GM21825 (cell line): ENCODE measurements around the gene MS4A2.
"Not testable (repeated sequence)": the region's sequence is repeated elsewhere in the genome, so short reads cannot be mapped to it uniquely, and the experiment has no call there.

Experiments
- ATAC-seq: cut with Tn5 transposase; IDR thresholded peaks from one replicate; pipeline ENCODE4 v1.9.1; 2021; ENCODE audit warnings: mild to moderate bottlenecking, moderate library complexity; ENCODE audit not compliant: unreplicated experiment

MS4A2 gene

DNA sequence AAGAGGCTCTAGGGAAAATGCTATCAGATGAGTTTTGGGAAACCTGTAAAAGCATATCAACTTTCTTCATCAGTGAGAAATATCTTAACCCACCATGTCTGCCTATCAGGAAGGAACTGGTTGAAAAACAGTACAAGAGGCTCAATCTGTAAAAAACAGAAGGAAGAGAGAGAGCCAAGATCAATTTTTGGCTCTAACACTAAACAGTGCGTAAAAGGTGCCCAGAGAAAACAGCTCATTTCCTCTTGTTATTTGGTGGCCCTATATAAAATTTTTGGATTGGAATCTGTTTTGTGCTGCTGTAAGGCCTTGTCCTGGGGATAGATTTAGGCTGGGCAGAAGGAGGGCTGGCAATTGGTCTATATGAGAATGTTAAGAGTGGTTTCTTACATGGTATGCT, 12.1 kb downstream of the MS4A2 start:
- ATAC-seq = no peak

- ATAC-seq = not testable (repeated sequence)
Measured at GRCh38 chr11:60101368-60101767, 12.9 kb downstream of the MS4A2 start.

DNA sequence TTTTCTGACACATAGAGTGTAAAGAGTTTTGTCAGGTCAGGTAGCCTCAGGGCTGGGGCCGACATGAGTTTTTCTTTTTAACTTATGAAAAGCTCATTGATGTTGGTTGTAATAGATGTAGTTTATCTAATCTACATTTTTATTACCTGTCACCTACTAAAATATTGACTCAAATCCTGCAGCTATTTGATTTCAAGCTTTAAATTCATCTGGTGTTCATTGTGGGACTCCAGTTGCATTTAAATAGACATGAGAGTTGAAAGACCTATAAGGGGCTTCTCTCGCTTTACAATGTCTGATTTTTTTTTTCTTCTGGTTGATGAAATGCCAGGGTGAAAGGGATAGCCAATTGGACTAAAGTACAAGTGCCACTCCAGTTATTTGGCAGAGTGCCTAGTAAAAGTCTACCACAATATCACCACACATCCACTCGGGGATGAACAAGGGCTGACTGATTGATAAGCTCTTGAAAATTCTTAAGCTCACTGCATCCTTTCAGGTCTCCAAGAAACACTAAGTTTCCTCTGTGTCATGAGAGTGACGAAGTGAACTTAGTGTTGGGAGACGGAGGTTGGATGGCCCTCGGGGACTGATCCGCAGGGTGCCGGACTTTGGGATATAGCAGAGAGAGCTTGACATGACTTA, 16.1 kb downstream of the MS4A2 start:
- ATAC-seq = not testable (repeated sequence)

- not testable (repeated sequence) for ATAC-seq
Measured at GRCh38 chr11:60108631-60109030, 20.2 kb downstream of the MS4A2 start.

DNA sequence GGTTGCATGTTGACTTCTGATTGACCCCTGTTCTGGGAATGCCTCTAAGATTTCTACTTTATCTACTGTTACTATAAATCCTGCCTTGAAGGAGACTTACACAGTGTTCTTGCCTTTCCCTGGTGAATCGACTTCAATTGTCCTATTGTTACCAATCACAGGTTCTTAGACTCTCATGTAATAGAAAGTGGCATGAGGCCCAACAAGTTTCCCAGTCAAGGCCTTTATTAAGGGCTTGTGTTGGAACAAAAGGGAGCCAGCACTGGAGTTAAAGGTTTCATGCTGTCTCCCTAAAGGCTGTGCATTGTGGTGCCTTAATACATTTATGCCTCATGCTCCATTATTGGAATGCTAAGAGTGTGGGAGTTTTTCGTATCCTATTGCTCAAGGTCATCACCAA, 23.3 kb downstream of the MS4A2 start:
- ATAC-seq = no peak

DNA sequence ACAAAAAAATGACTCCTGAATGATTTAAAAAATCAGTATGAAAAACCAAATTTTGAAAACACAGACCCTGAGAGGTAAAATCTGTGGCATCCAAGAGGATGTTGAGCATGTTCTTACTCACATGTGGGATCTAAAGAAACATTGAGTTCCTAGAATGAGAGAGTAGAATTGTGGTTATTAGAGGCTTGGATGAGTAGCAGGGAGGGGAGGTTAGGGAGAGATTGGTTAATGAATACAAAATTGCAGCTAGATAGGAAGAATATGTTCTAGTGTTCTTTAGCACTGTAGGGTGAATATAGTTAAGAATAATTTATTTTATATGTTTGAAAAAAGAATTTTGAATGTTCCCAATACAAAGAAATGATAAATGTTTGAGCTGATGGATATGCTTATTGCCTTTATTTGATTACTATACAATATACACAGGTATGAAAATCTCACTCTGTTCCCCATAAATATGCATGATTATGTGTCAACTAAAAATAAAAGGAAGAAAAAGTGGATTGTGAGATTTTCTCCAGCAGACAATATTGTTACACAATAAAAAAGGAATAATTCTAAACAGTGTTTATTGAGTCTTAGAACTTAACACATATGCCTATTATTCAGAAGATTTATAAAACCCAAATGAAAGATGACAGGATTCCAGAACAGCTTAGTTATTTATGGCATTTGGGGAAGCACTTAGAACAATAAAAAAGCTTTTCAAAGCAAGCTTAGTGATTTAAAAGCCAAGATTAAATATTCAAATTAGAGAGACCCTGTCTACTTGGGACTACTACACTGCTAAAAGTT, 28.7 kb downstream of the MS4A2 start:
- ATAC-seq = no peak

- ATAC-seq = no peak
Measured at GRCh38 chr11:60118338-60118737, 29.9 kb downstream of the MS4A2 start.

DNA sequence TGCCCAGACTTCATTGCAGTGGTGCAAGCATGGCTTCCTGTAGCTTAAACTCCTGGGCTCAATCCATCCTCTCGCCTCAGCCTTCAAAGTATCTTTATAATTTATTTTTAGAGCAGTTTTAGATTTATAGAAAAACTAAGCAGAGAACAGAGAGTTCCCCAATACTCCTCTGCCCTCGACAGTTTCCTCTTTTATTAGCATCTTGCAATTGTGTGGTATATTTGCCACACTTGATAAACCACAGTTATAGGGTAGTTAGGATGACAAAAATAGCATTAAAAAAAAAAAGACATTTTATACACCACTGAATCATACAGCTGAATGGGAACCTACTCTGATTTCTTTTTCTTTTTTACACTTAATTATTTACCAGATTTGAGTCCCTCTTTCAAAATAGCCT, 31.2 kb downstream of the MS4A2 start:
- ATAC-seq = no peak

GRCh38 chr11:60121264-60121663, 32.8 kb downstream of the MS4A2 start:
- ATAC-seq = no peak

DNA sequence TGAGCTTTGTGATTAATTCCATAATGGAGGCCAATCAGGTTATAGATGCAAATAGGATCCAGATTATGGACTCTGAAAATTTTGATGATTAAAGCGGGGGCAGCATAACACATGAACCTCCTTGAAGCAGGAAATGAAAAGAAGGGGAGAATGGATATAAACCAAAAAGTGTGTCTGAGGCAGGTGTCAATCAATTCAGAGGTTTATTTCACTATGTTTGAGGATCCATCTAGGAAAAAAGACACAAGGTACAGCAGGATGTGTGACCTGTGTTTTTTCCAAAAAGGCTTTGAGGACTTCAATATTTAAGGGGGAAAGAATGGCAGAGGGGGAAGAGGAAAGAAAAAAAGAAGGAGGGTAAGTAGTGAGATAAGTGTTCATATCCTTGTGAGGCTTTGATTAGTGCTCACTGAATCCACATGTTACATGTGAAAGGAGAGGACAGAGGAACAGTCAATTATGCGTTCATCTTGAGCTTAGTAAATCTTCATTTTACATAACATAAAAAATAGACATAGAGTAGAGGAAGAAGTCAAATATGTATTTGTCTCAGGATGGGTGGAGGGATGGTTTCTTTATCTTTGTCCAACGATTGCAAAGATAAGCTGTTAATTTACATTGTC, 34.1 kb downstream of the MS4A2 start:
- ATAC-seq = no peak

DNA sequence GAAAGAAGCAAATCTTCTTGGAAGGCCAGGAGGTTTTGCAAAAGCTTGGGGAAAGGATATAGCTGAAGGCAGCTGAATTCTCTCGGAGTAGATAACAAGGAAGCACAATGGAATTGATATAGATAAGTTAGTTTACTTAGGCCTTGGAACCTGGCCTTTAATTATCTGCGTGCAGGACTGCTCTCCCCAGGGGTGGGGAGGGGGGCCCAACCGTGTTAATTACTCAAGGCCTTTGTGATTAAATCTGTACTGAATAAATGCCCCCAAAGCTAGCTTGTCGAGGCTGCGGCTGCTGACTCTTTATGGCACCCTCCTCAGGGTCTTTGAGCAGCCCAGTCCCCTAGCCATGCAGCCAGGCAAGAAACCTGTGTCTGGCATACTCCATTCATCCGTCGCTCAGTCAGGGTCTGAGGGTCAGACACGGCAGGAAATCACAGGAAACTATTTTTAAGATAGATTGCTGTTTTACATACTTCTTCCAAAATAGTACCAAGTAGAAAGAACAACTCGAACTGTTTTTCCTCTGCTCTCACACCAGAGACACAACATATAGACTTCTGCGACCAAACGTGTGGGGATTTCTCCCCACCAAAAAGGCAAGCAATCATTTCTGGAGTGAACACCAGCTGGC, 36.5 kb downstream of the MS4A2 start:
- ATAC-seq = no peak

- no peak for ATAC-seq
Measured at GRCh38 chr11:60125956-60126585, 37.6 kb downstream of the MS4A2 start.

- ATAC-seq = no peak
Measured at GRCh38 chr11:60127311-60127811, 38.9 kb downstream of the MS4A2 start.

- no peak for ATAC-seq
Measured at GRCh38 chr11:60128376-60128775, 39.9 kb downstream of the MS4A2 start.

DNA sequence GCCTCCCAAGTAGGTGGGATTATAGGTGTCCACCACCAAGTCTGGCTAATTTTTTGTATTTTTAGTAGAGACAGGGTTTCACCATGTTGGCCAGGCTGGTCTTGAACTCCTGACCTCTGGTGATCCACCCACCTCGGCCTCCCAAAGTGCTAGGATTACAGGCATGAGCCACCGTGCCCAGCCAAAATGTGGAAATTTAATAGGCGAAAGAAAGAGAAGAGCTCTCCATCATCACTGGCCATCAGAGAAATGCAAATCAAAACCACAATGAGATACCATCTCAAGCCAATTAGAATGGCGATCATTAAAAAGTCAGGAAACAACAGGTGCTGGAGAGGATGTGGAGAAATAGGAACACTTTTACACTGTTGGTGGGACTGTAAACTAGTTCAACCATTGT, 40.4 kb downstream of the MS4A2 start:
- ATAC-seq = not testable (repeated sequence)

- ATAC-seq = no peak
Measured at GRCh38 chr11:60129853-60130252, 41.4 kb downstream of the MS4A2 start.

GRCh38 chr11:60130496-60130895, 42.0 kb downstream of the MS4A2 start:
- no peak for ATAC-seq

DNA sequence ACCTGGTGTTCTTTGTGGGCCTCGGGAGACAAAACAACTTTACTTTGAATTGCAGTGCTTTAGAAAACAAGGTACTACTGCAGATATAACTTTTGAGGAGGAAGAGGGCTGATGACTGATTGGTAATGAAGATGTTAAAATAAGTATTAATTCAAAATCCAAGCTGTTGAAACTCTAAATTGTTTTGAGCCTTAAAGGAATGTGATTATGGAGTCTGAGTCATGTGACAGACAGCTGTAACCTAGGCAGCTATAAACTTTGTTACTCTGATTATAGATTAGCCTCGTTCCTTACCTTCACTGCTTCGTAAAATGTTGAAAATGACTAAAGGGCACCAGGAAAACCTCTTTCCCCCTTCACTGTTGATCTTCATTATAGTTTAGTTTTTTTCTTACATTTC, 43.4 kb downstream of the MS4A2 start:
- ATAC-seq = no peak

DNA sequence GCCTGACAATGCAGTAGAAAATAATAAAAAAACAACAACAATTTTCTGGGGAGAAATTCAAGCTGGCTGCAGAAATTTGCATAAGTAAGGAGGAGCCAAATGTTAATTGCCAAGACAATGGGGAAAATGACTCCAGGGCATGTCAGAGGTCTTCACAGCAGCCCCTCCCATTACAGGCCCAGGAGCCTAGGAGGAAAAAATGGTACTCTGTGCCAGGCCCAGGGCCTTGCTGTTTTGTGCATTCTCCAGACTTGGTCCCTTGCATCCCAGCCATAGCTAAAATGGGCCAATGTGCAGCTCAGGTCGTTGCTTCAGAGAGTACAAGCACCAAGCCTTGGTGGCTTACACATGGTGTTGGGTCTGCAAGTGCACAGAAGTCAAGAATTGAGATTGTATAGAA, 45.5 kb downstream of the MS4A2 start:
- ATAC-seq = no peak

- ATAC-seq = no peak
Measured at GRCh38 chr11:60143768-60144167, 55.3 kb downstream of the MS4A2 start.

DNA sequence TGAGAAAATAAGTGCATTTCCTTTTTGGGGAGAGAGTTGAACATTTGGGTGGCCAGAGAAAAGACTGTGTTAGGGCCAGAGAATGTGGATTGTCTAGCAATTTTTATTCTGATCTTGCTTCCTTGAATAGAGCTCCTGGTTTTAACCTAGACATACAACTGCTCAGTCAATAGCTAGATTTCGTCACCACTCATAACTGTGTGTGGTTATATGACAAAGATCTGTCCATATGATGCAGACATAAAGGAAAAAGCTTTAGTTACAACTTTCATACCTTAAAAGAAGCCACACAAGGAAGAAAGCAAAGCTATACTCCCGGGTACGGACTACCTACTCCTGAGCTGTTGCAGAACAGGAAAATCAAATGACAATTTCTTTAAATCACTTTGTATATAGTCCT, 57.2 kb downstream of the MS4A2 start:
- no peak for ATAC-seq
